ENCODE results near the gene LAIR1. TPM values are rescaled to one million over a fixed set of nuclear protein-coding genes. Genes with fewer than 3 reads are reported as not detected.

Gene LAIR1
- total RNA-seq, 1 donor from 2014 or later, result not detected

DNA sequence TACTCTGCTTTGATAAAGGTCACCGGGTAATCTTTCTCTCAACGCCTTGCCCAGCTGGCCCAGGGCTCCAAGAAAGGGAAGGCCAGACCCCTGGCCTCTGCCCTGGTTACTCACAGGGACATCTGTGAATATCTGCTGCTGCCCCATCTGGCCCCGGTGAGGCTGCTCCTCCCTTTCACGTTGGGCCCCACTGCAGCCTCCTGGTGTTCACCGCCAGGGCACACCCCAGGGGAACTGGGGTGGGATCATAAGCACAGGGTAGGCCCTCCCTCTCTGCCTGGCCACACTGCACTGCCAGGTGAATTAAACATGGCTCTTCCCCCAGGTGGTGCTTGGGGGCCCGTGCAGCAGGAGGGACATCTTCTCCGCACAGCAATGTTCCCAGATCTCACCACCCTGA, 12.7 kb downstream of the LAIR1 start:
- DNase-seq (ENCODE audit: extremely low spot score, unreplicated experiment), result no peak
- no peak overlapping the region for H3K27ac Mint-ChIP-seq (ENCODE audit: unreplicated experiment)
- H3K27me3 Mint-ChIP-seq (ENCODE audit: unreplicated experiment), result no peaks in the 10 kb centered on the region
- TF ChIP-seq CTCF (IDR thresholded peaks at IDR 0.05), result no peak
- H3K36me3 Mint-ChIP-seq (ENCODE audit: unreplicated experiment), result no peaks in the 10 kb centered on the region
- H3K4me1 Mint-ChIP-seq (ENCODE audit: unreplicated experiment), result no peaks in the 10 kb centered on the region
- H3K4me3 Mint-ChIP-seq (ENCODE audit: unreplicated experiment), result no peak overlapping the region
- no peaks in the 10 kb centered on the region for H3K9me3 Mint-ChIP-seq (ENCODE audit: unreplicated experiment)

- Mint-ChIP-seq H3K27ac (ENCODE audit: unreplicated experiment) (no peak overlapping the region), H3K27me3 (ENCODE audit: unreplicated experiment) (no peaks in the 10 kb centered on the region), H3K36me3 (ENCODE audit: unreplicated experiment) (no peaks in the 10 kb centered on the region), H3K4me1 (ENCODE audit: unreplicated experiment) (no peaks in the 10 kb centered on the region), H3K9me3 (ENCODE audit: unreplicated experiment) (no peaks in the 10 kb centered on the region), H3K4me3 (ENCODE audit: unreplicated experiment) (no peak overlapping the region)
- no peak for TF ChIP-seq CTCF (IDR thresholded peaks at IDR 0.05)
- DNase-seq (ENCODE audit: extremely low spot score, unreplicated experiment), result no peak
Observed at GRCh38 chr19:54351474-54351873, 13.3 kb downstream of the LAIR1 start.

DNA sequence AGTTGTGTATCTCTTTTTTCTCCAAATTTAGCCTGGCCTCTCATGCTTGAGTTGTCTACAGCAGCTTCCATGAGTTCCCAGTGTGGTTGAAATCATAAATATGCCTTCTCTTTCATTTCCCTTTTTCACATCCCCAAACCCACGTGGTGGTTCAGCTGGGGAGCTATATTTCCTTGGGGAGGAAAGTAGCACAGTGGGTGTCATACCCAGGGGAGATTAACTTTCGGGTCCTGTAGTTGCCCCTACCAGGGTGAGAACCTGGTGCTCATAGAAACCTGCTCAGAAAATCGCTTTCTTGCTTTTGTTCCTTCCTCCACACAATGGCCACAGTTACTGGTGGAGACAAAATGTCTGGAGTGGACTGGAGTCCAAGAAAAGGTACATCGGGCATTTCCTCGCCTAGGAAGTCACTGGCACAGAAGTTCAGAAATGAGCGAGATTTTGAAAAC, 18.8 kb downstream of the LAIR1 start:
- H3K4me1 Mint-ChIP-seq (ENCODE audit: unreplicated experiment), result no peaks in the 10 kb centered on the region
- no peak for TF ChIP-seq CTCF (IDR thresholded peaks at IDR 0.05)
- H3K27me3 Mint-ChIP-seq (ENCODE audit: unreplicated experiment), result no peaks in the 10 kb centered on the region
- peaks cover 5% of the 10 kb centered on the region for H3K9me3 Mint-ChIP-seq (ENCODE audit: unreplicated experiment)
- DNase-seq (ENCODE audit: extremely low spot score, unreplicated experiment), result no peak
- no peak overlapping the region for H3K27ac Mint-ChIP-seq (ENCODE audit: unreplicated experiment)
- no peaks in the 10 kb centered on the region for H3K36me3 Mint-ChIP-seq (ENCODE audit: unreplicated experiment)
- H3K4me3 Mint-ChIP-seq (ENCODE audit: unreplicated experiment), result no peak overlapping the region

DNA sequence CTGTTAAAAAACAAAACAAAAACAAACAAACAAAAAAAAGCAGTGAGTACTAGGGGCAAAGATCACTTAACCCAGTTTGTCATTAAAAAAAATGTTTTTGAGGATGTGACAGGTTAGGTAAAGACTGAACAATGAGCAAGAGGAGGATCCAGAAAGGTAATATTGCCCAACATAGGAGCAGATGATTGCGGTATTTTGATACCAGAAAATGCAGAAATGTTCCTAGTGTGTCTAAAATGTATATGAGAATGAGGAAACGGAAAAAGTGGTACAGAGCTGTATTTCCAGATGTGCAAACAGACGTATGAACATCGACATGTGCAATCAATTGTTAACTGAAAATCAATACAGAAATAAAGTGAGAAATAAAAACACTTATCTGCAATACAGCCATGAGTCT, 20.9 kb downstream of the LAIR1 start:
- peaks cover 5% of the 10 kb centered on the region for H3K9me3 Mint-ChIP-seq (ENCODE audit: unreplicated experiment)
- H3K27ac Mint-ChIP-seq (ENCODE audit: unreplicated experiment), result no peak overlapping the region
- no peak for TF ChIP-seq CTCF (IDR thresholded peaks at IDR 0.05)
- H3K36me3 Mint-ChIP-seq (ENCODE audit: unreplicated experiment), result no peaks in the 10 kb centered on the region
- DNase-seq (ENCODE audit: extremely low spot score, unreplicated experiment), result no peak
- H3K4me1 Mint-ChIP-seq (ENCODE audit: unreplicated experiment), result no peaks in the 10 kb centered on the region
- H3K4me3 Mint-ChIP-seq (ENCODE audit: unreplicated experiment), result no peak overlapping the region
- H3K27me3 Mint-ChIP-seq (ENCODE audit: unreplicated experiment), result no peaks in the 10 kb centered on the region

GRCh38 chr19:54341295-54341694, 23.4 kb downstream of the LAIR1 start:
- H3K4me3 Mint-ChIP-seq (ENCODE audit: unreplicated experiment), result no peak overlapping the region
- no peak for TF ChIP-seq CTCF (IDR thresholded peaks at IDR 0.05)
- H3K27me3 Mint-ChIP-seq (ENCODE audit: unreplicated experiment), result no peaks in the 10 kb centered on the region
- no peak overlapping the region for H3K27ac Mint-ChIP-seq (ENCODE audit: unreplicated experiment)
- no peak for DNase-seq (ENCODE audit: extremely low spot score, unreplicated experiment)
- no peaks in the 10 kb centered on the region for H3K36me3 Mint-ChIP-seq (ENCODE audit: unreplicated experiment)
- H3K9me3 Mint-ChIP-seq (ENCODE audit: unreplicated experiment), result peaks cover 5% of the 10 kb centered on the region
- H3K4me1 Mint-ChIP-seq (ENCODE audit: unreplicated experiment), result no peaks in the 10 kb centered on the region

Data from osteocyte (in vitro differentiated cells).